Measurements from ENCODE around the gene GART.

DNA sequence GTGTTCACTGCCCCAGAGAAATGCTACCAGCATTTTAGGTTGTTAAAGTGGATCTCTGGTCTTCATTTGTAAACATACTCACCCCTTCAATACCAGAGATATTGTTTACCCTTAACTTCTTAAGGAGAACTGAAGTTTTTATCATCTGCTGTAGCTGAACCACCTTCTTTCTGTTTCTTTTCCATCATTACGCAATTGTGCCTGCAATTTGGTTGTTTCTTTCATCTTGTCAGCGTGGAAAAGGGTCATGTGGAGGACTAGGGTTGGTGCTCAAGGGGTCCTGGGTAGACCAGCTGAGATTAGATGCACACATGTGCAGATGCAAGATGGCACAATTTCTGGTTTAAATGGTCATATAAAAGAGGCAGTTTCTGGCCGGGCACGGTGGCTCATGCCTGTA lies 23.0 kb downstream of the GART start:
- TF ChIP-seq, protein P1, sequence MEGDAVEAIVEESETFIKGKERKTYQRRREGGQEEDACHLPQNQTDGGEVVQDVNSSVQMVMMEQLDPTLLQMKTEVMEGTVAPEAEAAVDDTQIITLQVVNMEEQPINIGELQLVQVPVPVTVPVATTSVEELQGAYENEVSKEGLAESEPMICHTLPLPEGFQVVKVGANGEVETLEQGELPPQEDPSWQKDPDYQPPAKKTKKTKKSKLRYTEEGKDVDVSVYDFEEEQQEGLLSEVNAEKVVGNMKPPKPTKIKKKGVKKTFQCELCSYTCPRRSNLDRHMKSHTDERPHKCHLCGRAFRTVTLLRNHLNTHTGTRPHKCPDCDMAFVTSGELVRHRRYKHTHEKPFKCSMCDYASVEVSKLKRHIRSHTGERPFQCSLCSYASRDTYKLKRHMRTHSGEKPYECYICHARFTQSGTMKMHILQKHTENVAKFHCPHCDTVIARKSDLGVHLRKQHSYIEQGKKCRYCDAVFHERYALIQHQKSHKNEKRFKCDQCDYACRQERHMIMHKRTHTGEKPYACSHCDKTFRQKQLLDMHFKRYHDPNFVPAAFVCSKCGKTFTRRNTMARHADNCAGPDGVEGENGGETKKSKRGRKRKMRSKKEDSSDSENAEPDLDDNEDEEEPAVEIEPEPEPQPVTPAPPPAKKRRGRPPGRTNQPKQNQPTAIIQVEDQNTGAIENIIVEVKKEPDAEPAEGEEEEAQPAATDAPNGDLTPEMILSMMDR (IDR thresholded peaks at IDR 0.05; ENCODE audit: insufficient read depth, low read length), result no peak
- TF ChIP-seq POLR2AphosphoS5 (IDR thresholded peaks at IDR 0.05; ENCODE audit: low read depth) (no peak), GABPA (IDR thresholded peaks at IDR 0.05; ENCODE audit: low read depth) (no peak)
- TF ChIP-seq, protein P2, sequence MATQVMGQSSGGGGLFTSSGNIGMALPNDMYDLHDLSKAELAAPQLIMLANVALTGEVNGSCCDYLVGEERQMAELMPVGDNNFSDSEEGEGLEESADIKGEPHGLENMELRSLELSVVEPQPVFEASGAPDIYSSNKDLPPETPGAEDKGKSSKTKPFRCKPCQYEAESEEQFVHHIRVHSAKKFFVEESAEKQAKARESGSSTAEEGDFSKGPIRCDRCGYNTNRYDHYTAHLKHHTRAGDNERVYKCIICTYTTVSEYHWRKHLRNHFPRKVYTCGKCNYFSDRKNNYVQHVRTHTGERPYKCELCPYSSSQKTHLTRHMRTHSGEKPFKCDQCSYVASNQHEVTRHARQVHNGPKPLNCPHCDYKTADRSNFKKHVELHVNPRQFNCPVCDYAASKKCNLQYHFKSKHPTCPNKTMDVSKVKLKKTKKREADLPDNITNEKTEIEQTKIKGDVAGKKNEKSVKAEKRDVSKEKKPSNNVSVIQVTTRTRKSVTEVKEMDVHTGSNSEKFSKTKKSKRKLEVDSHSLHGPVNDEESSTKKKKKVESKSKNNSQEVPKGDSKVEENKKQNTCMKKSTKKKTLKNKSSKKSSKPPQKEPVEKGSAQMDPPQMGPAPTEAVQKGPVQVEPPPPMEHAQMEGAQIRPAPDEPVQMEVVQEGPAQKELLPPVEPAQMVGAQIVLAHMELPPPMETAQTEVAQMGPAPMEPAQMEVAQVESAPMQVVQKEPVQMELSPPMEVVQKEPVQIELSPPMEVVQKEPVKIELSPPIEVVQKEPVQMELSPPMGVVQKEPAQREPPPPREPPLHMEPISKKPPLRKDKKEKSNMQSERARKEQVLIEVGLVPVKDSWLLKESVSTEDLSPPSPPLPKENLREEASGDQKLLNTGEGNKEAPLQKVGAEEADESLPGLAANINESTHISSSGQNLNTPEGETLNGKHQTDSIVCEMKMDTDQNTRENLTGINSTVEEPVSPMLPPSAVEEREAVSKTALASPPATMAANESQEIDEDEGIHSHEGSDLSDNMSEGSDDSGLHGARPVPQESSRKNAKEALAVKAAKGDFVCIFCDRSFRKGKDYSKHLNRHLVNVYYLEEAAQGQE (IDR thresholded peaks at IDR 0.05; ENCODE audit: insufficient replicate concordance, low read depth), result no peak

Data from HL-60 (cell line).